NCI-H2081 treated with DMSO at 0.1 percent for 48 hours (cell line): ENCODE measurements around the gene SESTD1.
A peak's percentile ranks its signal among the peaks of the same experiment; 100 is the strongest.
"Not testable (repeated sequence)": the region's sequence is repeated elsewhere in the genome, so short reads cannot be mapped to it uniquely, and the experiment has no call there.

Experiments used
- DNase-seq: peaks from one replicate; lab custom pipeline; 2025; lab: John Stamatoyannopoulos, UW

SESTD1 gene

DNA sequence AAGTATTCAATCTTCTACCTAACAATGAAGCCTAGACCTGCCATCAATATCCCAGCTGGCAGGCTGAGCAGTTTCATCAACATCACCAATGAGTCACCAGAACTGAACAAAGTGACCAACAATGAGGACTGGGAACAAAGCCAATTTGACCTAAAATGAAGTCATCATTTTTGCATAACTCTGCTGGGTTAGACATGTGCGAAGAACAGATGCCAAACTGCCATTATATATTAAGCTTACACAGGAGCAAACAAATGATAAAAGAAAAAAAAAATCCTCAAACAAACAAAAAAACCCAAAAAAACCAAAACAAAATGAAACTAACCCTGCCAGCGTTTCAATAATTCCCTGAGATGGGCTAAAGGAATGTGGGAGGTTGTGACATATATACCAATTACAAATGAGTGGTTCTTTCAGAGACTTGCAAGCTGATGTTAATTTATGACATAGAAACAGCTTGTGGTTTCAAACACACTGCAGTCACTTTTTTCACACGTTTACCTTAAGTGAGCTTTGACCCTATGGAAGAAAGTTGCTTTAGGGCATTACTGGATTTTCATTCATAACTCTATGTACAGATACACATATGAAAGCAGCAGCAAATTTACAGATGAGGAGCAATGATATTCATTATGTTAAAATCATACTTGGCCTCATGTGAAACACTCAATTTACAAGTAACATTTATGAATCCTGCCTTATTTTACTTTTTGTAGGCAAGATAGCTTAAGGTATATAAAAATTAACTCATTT is 157.8 kb downstream of the SESTD1 start:
- DNase-seq, result peak; percentile 95

DNA sequence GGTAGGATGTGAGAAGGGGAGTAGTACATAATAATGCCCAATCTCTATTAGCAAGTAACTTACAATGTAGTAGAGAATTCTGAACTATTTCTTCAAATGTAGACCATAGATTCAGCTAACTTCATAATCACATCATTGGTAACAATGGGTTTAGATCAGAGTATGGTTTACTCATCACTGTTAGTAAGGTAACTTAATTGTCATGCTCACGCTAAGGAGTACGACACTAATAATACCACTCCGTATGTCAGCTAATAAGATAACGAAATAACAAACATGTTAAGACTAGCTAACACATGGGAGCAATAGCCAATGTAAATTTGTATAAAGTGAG is 158.3 kb downstream of the SESTD1 start:
- no peak for DNase-seq

DNA sequence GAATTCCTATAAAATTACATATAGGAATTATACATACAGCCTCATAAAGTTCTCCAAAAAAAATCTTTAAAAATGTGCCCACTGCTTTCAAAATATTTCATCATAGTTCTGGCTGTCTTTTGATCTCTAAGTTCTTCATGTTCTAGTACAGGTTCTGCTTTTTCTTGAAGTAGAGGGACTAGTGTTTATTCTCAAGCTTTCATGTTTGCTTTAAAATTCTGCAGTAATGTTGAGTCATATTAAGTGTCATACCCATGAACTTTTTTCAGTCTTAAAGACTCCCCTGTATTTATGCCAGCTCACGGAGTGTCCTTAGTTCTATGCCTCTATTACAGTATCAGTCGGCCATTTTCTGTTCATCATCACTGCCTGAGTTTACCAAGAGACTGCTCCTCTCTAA is 159.9 kb downstream of the SESTD1 start:
- no peak for DNase-seq

DNA sequence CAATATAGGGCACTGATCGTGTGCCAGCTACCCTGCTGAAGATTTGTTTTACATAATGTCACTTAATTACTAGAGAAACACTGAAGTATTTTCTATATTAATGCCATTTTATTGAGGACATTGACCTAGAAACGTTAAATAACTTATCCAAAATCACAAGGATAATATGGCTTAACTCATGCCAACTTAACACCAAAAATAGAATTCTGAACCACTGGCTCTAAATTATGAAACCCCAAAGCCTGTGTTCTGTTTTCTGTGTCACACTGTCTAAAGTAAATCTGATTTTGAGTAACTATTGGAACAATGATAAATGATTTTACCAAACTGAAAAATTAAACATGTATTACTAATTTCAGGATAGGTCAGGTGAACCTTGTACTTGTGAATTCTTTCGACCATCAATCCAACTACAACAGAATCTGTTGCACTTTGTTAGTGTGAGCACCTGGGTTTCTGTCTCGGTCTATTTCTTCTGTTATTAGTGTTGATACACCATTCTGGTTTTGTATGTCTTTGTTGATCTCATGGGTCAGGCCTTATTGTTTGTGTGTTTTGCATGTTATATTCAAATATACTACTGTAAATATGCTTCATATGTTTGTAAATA is 166.4 kb downstream of the SESTD1 start:
- DNase-seq, result no peak

DNA sequence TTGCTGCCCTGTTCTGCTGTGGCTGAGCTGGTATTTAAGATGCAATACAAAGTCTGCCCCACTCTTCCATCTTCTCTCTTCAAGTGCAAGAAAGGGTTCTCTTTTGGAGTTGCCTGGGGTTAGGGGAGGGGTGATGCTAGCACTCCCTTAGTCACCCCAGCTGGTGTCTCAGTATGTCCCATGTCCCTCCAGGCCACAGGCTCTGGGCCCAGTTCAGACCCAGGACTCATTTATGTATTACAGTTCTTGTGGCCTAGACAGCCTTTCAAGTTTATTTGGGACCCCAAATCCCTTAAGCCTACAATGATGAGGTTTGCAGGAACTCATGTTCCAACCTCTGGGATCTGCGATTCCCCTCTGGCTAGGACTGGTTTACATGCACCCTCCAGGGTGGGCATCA is 167.5 kb downstream of the SESTD1 start:
- DNase-seq, result no peak

DNA sequence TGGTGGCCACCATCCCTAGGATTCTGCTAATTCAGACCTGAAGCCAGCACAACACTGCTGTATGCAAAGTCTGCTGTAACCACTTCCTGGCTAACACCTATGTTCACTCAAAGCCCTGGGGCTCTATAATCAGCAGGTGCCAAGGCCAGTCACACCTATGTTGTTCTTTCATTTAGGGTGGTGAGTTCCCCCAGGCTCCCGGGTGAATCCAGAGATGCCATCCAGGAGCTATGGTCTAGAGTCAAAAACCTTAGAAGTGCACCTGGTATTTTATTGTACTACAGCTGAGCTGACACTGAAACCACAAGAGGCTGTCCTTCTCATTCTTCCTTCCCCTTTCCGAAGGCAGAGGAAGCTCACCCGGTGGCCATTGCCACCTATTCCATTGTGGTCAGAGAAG is 168.5 kb downstream of the SESTD1 start:
- no peak for DNase-seq

DNA sequence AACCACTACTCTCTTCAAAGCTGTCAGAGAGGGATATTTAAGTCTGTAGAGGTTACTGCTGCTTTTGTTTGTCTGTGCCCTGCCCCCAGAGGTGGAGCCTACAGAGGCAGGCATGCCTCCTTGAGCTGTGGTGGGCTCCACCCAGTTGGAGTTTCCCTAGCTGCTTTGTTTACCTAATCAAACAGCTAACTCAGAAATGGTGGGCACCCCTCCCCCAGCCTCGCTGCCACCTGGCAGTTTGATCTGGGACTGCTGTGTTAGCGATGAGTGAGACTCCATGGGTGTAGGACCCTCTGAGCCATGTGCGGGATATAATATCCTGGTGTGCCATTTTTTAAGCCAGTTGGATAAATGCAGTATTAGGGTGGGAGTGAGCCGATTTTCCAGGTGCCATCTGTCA is 171.7 kb downstream of the SESTD1 start:
- DNase-seq, result not testable (repeated sequence)

DNA sequence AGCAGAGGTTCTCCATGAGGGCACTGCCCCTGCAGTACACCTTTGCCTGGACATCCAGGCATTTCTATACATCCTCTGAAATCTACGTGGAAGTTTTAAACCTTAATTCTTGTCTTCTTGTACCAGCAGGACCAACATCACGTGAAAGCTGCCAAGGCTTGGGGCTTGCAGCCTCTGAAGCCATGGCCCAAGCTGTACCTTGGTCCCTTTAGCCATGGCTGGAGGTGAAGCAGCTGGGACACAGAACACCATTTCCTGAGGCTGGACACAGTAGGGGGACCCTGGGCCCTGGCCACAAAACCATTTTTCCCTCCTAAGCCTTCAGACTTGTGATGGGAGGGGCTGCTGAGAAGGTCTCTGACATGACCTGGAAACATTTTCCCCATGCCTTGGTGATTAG is 181.9 kb downstream of the SESTD1 start:
- no peak for DNase-seq

DNA sequence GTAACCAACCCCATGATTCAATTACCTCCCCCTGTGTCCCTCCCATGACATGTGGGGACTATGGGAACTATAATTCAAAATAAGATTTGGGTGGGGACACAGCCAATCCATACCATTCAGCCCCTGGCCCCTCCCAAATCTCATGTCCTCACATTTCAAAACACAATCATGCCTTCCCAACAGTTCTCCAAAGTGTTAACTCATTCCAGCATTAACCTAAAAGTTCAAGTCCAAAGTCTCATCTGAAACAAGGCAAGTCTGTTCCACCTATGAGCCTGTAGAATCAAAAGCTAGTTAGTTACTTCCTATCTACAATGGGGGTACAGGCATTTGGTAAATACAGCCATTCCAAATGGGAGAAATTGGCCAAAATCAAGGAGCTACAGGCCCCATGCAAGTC is 182.7 kb downstream of the SESTD1 start:
- no peak for DNase-seq

DNA sequence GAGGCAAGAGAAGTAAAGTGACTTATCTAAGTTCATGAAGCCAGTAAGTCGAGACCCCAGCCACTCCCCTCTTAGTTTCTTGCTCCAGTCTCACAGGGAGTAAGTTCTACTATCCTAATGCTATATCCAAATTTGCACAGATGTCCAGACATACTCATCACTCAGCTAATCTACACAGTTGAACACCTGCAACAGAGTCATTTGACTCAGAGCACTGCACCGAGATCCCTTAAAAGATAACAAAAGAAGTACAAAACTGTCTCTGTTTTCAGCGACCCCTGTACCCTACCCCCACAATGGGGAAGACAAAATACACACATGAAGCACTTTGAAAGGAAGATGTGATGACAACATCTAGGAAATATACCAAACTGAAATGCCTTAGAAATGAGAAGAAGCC is 192.1 kb downstream of the SESTD1 start:
- no peak for DNase-seq

DNA sequence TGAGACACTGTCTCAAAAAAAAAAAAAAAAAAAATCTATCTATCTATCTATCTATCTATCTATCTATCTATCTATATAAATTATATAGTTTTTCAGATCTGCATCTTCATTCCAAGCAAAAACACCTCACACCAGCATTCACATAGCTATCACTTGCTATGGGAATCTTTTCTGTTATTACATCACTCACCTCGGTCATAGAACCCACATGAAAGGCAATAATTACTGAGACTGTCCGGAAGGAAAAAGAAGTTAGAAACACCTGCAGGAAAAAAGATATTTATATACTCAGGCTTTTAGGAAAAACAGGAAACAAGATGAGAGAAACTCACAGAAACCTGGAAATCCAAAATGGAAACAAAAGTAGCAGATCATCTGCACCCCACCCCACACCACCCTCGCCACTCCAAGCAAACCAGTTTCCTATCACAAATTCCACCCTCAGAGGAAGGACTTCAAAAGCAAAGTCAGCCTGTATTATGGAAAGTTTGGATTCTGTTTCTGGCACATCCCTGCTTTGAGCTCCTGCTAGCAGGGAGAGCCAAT is 192.7 kb downstream of the SESTD1 start:
- no peak for DNase-seq

DNA sequence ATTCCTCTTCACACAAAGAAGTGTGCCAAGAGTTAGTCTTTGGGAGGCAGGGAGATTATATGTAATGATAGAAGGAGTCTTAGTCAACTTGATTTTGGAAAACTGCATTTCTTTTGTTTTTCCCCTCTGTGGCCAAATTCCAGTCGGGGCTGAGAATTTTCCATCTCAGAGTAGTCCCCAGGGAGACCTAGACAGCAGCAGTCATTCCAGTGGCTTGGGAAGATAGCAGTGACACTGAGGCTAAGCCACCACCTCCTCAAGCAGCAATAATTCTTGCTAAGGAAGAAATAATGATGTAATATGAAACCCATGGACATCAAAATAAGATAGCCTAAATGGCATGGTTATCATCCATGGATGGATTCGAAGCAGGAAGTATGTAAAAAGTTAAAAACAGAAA is 193.7 kb downstream of the SESTD1 start:
- DNase-seq, result no peak

DNA sequence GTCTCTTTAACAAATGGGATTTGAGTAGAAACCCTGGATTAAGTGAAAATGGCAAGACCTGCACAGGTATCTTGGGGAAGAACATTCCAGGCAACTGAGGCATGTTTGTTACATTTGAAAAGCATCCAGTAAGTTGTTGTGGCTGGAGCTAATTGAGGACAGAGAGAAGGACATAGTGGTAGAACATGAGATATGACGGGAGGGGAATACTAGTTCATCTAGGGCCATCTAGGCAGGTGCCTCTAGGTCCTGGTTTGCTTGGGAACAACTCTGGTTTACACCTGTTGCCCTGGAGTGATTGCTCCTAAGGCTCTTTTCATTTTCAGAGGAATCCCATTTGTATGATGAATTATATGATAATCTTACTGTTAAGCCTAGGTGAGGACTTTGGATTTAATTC is 194.9 kb downstream of the SESTD1 start:
- DNase-seq, result no peak

DNA sequence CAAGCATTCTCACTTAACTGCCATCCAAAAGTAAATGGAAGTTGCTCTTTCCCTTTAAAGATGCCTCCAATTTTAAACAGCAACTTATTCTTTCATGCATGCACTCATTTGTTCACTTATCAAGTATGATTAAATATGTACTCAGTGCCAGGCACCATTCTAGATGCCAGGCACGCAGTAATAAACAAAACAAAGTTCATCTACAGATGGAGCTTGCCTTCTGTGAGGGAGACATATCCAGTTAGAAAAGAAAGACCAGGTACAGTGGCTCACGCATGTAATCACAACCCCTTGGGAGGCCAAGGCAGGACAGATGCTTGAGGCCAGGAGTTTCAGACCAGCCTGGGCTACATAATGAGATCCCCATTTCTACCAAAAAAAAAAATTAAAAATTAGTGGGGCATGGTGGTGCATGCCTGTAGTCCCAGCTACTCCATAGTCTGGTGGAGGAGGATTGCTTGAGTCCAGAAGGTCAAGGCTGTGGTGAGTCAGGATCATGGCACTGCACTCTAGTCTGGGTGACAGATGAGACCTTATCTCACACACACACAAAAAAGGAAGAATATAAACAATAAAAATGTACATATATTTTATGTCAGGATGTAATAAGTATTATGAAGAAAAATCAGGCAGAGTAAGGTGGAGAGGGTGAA is 195.5 kb downstream of the SESTD1 start:
- no peak for DNase-seq

DNA sequence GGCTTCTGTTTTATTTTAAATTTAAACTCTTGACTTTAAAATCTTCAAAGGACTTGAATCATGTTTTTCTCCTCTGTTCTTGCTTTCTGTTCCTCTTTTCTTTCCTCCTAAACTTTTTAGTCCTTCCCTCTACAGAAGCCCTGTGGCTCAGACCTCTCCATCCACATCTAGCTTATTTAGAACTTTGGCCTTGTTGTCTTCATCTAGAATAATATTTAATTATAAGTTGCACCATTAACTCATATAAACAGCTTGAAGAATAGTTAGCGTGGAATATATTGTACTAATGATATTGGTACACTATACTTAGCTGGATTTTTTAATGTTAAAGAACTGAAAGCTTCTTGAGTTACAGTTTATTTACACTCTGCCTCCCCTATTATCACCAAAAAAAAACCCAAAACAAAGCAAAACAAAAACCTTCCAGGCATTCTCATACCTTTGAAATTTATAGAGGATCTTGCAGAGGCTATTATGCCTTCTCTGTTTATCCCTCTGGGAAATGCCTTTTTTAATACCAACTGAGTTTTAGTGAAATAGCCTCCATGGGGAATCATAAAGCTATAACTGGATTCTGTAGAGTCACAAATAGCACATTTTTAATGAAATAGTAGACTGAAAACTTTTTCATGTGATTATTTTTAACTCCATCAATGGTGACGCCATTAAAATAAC is 205.5 kb downstream of the SESTD1 start:
- no peak for DNase-seq

DNA sequence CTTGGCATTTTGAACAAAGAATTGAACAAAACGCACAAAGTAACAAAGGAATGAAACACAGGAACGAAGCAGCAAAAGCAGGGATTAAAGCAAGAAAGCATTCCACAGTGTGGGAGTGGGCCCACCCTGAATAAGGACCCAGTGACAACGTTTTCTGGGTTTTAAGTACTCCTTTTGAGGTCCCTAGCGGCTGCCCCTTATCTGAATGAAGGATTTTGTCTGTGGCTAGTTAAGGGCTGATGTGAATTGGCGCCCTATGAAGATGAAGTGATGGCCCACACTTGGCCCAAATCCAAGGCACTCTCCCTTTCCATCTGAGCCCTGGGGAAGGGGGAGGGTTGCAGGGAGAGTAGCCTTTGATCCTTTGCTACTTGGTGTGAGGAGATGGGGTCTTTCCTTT is 206.9 kb downstream of the SESTD1 start:
- DNase-seq, result no peak

DNA sequence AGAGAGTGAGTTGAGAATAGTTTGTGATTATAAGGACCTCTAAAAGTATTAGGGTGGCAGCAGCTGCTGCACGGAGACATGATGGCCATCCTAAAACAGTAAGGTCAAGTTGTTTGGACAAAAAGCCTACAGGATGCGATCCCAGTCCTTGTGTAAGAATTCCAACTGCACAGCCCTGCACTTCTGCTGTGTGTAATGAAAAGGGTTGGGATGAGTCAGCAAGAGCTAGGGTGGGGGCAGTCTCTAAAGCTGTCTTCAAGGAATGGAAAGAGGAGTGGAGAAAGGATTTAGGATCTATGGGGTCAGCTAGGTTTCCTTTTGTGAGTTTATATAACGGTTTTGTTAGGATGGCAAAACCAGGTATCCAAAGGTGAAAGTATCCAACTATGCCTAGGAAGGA is 211.1 kb downstream of the SESTD1 start:
- DNase-seq, result not testable (repeated sequence)
